Measurements from ENCODE around the gene CTAG2. TPM values are rescaled to one million over a fixed set of nuclear protein-coding genes. Genes with fewer than 3 reads are reported as not detected.

CTAG2 gene
- total and polyA plus RNA-seq, 2 experiments from 2014 or later: not detected

DNA sequence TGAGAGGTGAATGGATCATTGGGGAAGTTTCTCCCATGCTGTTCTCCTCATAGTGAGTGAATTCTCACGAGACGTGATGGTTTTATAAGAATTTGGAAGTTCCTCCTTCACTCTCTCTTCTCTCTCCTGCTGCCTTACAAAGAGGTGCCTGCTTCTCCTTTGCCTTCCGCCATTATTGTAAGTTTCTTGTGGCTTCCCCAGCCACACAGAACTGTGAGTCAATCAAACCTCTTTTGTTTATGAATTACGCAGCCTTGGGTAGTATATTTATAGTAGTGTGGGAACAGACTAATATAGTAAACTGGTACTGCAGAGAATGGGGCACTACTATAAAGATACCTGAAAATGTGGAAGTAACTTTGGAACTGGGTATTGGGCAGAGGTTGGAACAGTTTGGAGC, 7.8 kb upstream of the CTAG2 start:
- DNase-seq: no peak
- Histone ChIP-seq H3K9me3 (ENCODE audit: low read depth) (no peaks in the 10 kb centered on the region), H3K27me3 (replicated peaks; ENCODE audit: insufficient read depth) (no peaks in the 10 kb centered on the region), H3K27ac (no peak overlapping the region), H3K4me3 (no peak overlapping the region), H3K4me1 (ENCODE audit: insufficient read depth) (no peaks in the 10 kb centered on the region), H4K20me1 (ENCODE audit: insufficient read depth) (no peaks in the 10 kb centered on the region), H3K79me2 (ENCODE audit: insufficient read depth) (no peaks in the 10 kb centered on the region), H3K9me2 (ENCODE audit: insufficient read depth) (no peaks in the 10 kb centered on the region), H3F3A (ENCODE audit: insufficient read depth) (no peaks in the 10 kb centered on the region), H3K4me2 (ENCODE audit: unreplicated experiment) (no peak overlapping the region), H2AFZ (no peak overlapping the region), H3K36me3 (ENCODE audit: low read depth) (no peaks in the 10 kb centered on the region), H3K9ac (no peak overlapping the region)
- WGBS, 2 experiments (ENCODE audit: low coverage in 1 of 2, low lambda C conversion rate in 2 of 2, missing lambda C conversion rate in 2 of 2): 54 to 58% methylated on average over 3 to 4 of the region's 4 CpGs
- in situ Hi-C loops (cut with MboI): no loop called here
- no peak for TF ChIP-seq EZH2phosphoT487 (IDR thresholded peaks at IDR 0.05; ENCODE audit: insufficient read depth, low read depth)
- TF ChIP-seq EZH2 (IDR thresholded peaks at IDR 0.05; ENCODE audit: insufficient read depth, poor library complexity, severe bottlenecking): no peak

DNA sequence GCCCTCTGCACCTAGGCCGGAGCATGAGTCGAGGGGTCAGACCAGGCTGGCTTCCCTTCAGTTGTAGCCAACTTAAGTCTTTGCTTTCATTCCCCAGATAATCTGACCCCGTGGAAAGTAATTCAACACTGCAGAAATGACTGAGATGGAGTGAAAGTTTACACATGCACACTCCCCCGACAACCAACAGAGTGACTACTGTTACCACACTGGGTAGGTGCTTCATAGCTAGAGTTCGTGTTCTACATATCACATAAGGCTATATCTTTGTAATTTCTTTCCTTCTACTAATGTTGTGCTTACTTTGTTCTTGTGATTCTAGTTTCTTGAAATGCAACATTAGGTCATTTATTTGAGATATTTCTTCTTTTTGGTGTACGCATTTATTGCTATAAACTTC, 7.2 kb upstream of the CTAG2 start:
- no peaks in the 10 kb centered on the region for H3F3A ChIP-seq (ENCODE audit: insufficient read depth)
- no peak overlapping the region for H2AFZ ChIP-seq
- H3K27ac ChIP-seq: no peak overlapping the region
- no peak overlapping the region for H3K9ac ChIP-seq
- H3K27me3 ChIP-seq (replicated peaks; ENCODE audit: insufficient read depth): no peaks in the 10 kb centered on the region
- no peaks in the 10 kb centered on the region for H3K9me2 ChIP-seq (ENCODE audit: insufficient read depth)
- 65 to 67% methylated on average over 6 of the region's 6 CpGs for WGBS, 2 experiments (ENCODE audit: low coverage in 1 of 2, low lambda C conversion rate in 2 of 2, missing lambda C conversion rate in 2 of 2)
- H3K79me2 ChIP-seq (ENCODE audit: insufficient read depth): no peaks in the 10 kb centered on the region
- H4K20me1 ChIP-seq (ENCODE audit: insufficient read depth): no peaks in the 10 kb centered on the region
- no peak for DNase-seq
- H3K4me3 ChIP-seq: no peak overlapping the region
- TF ChIP-seq EZH2 (IDR thresholded peaks at IDR 0.05; ENCODE audit: insufficient read depth, poor library complexity, severe bottlenecking): no peak
- TF ChIP-seq EZH2phosphoT487 (IDR thresholded peaks at IDR 0.05; ENCODE audit: insufficient read depth, low read depth): no peak
- H3K4me1 ChIP-seq (ENCODE audit: insufficient read depth): no peaks in the 10 kb centered on the region
- in situ Hi-C loops (cut with MboI): no loop called here
- no peaks in the 10 kb centered on the region for H3K9me3 ChIP-seq (ENCODE audit: low read depth)
- no peaks in the 10 kb centered on the region for H3K36me3 ChIP-seq (ENCODE audit: low read depth)
- H3K4me2 ChIP-seq (ENCODE audit: unreplicated experiment): no peak overlapping the region

DNA sequence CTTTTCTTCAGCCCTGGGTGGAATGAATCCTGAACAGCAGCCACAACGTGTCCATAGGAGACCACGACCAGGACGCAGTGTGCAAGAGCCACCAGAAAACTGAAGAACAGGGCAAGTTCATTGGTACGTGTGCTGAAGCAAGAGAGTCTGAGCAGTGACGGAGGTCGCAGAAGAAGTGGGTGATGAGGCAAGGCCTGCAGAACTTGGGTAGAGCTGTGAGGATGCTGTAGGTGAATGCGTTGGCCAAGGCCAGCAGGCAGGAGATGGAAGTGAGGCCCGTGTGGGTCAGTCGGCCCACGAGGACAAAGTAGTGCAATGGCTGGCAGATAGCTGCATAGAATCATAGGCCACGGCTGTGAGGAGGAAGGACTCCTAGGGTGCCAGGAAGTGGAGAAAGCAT, 5.6 kb upstream of the CTAG2 start:
- Histone ChIP-seq H3K4me1 (ENCODE audit: insufficient read depth) (no peaks in the 10 kb centered on the region), H3F3A (ENCODE audit: insufficient read depth) (no peaks in the 10 kb centered on the region), H3K27me3 (replicated peaks; ENCODE audit: insufficient read depth) (no peaks in the 10 kb centered on the region), H3K36me3 (ENCODE audit: low read depth) (no peaks in the 10 kb centered on the region), H3K9me2 (ENCODE audit: insufficient read depth) (no peaks in the 10 kb centered on the region), H2AFZ (no peak overlapping the region), H3K9ac (no peak overlapping the region), H3K79me2 (ENCODE audit: insufficient read depth) (no peaks in the 10 kb centered on the region), H3K9me3 (ENCODE audit: low read depth) (no peaks in the 10 kb centered on the region), H4K20me1 (ENCODE audit: insufficient read depth) (no peaks in the 10 kb centered on the region), H3K4me2 (ENCODE audit: unreplicated experiment) (no peak overlapping the region), H3K27ac (no peak overlapping the region), H3K4me3 (no peak overlapping the region)
- in situ Hi-C loops (cut with MboI): no loop called here
- TF ChIP-seq EZH2phosphoT487 (IDR thresholded peaks at IDR 0.05; ENCODE audit: insufficient read depth, low read depth) (no peak), EZH2 (IDR thresholded peaks at IDR 0.05; ENCODE audit: insufficient read depth, poor library complexity, severe bottlenecking) (no peak)
- DNase-seq: no peak
- 56 to 63% methylated on average over 10 to 11 of the region's 11 CpGs for WGBS, 2 experiments (ENCODE audit: low coverage in 1 of 2, low lambda C conversion rate in 2 of 2, missing lambda C conversion rate in 2 of 2)

- Histone ChIP-seq H2AFZ (no peak overlapping the region), H3K27ac (no peak overlapping the region), H3K9me2 (ENCODE audit: insufficient read depth) (no peaks in the 10 kb centered on the region), H3K4me1 (ENCODE audit: insufficient read depth) (no peaks in the 10 kb centered on the region), H3K27me3 (replicated peaks; ENCODE audit: insufficient read depth) (no peaks in the 10 kb centered on the region), H3K9ac (no peak overlapping the region), H3K36me3 (ENCODE audit: low read depth) (no peaks in the 10 kb centered on the region), H3K79me2 (ENCODE audit: insufficient read depth) (no peaks in the 10 kb centered on the region), H3K4me3 (no peak overlapping the region), H4K20me1 (ENCODE audit: insufficient read depth) (no peaks in the 10 kb centered on the region), H3F3A (ENCODE audit: insufficient read depth) (no peaks in the 10 kb centered on the region), H3K4me2 (ENCODE audit: unreplicated experiment) (no peak overlapping the region), H3K9me3 (ENCODE audit: low read depth) (no peaks in the 10 kb centered on the region)
- no peak for TF ChIP-seq EZH2 (IDR thresholded peaks at IDR 0.05; ENCODE audit: insufficient read depth, poor library complexity, severe bottlenecking)
- in situ Hi-C loops (cut with MboI): no loop called here
- 70 to 73% methylated on average over 11 to 12 of the region's 12 CpGs for WGBS, 2 experiments (ENCODE audit: low coverage in 1 of 2, low lambda C conversion rate in 2 of 2, missing lambda C conversion rate in 2 of 2)
- no peak for DNase-seq
Measured at GRCh38 chrX:154658187-154658586, 4.8 kb upstream of the CTAG2 start.

- no peak overlapping the region for H3K9ac ChIP-seq
- H3K36me3 ChIP-seq (ENCODE audit: low read depth): no peaks in the 10 kb centered on the region
- no peaks in the 10 kb centered on the region for H3F3A ChIP-seq (ENCODE audit: insufficient read depth)
- H3K79me2 ChIP-seq (ENCODE audit: insufficient read depth): no peaks in the 10 kb centered on the region
- H3K4me1 ChIP-seq (ENCODE audit: insufficient read depth): no peaks in the 10 kb centered on the region
- no peaks in the 10 kb centered on the region for H3K27me3 ChIP-seq (replicated peaks; ENCODE audit: insufficient read depth)
- no peaks in the 10 kb centered on the region for H3K9me2 ChIP-seq (ENCODE audit: insufficient read depth)
- H4K20me1 ChIP-seq (ENCODE audit: insufficient read depth): no peaks in the 10 kb centered on the region
- no peak overlapping the region for H3K4me2 ChIP-seq (ENCODE audit: unreplicated experiment)
- H3K27ac ChIP-seq: no peak overlapping the region
- no peaks in the 10 kb centered on the region for H3K9me3 ChIP-seq (ENCODE audit: low read depth)
- in situ Hi-C loops (cut with MboI): no loop called here
- TF ChIP-seq EZH2 (IDR thresholded peaks at IDR 0.05; ENCODE audit: insufficient read depth, poor library complexity, severe bottlenecking) (no peak), EZH2phosphoT487 (IDR thresholded peaks at IDR 0.05; ENCODE audit: insufficient read depth, low read depth) (no peak)
- no peak overlapping the region for H2AFZ ChIP-seq
- no peak overlapping the region for H3K4me3 ChIP-seq
- DNase-seq: no peak
- WGBS, 2 experiments (ENCODE audit: low coverage in 1 of 2, low lambda C conversion rate in 2 of 2, missing lambda C conversion rate in 2 of 2): 68 to 69% methylated on average over 14 to 15 of the region's 15 CpGs
Measured at GRCh38 chrX:154657226-154657805, 3.9 kb upstream of the CTAG2 start.

Data from GM23248 (cell line).